HG02678 (cell line): Measurements from ENCODE around the gene MYO5B.

Experiments used
- ATAC-seq: cut with Tn5 transposase; IDR thresholded peaks from one replicate; pipeline ENCODE4 v1.9.1; 2021; ENCODE audit warnings: mild to moderate bottlenecking, moderate library complexity; ENCODE audit not compliant: unreplicated experiment

Gene MYO5B

GRCh38 chr18:50152900-50153299, 42.0 kb downstream of the MYO5B start:
- ATAC-seq, result no peak

GRCh38 chr18:50151926-50152325, 43.0 kb downstream of the MYO5B start:
- no peak for ATAC-seq

GRCh38 chr18:50144540-50144939, 50.4 kb downstream of the MYO5B start:
- no peak for ATAC-seq

DNA sequence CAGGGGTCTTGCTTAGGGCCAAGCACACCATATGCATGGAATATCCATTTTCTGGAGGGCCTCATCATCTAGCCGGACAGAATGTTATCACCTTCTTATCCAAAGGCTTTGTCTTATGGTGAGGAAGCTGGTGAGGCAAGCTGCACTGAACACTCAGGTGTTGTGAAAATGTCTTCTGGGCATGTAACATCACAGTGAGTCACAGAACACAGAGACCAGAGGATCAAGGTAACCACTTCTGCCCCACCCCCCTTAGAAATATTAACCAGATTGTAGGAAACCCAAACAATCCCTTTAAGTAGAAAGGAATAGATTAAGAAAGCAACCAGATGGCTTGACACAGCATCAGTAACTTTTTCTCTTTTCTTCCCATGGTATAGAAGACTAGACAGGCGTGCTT, 51.1 kb downstream of the MYO5B start:
- ATAC-seq, result no peak

DNA sequence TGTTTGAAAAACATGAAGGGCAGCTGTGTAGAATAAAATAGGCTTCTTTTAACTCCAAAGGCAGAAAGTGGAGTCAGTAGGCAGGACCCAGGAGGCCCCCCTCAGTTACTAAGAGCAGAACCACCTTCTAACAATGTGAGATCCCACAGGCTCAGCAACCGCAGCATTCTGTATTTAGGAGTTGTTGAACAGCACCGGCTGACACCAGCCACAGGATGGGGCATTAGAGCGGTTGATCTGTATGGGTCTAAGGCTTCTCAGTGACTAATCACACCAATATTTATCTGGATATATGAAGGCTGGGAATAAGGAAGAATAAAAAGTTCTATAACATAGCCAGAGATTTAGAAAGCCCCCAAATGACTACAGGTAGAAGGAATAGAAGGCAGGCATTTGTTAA, 51.7 kb downstream of the MYO5B start:
- no peak for ATAC-seq

- no peak for ATAC-seq
These were observed 52.4 kb downstream of the MYO5B start for GRCh38 chr18:50142441-50143120.

- no peak for ATAC-seq
These were observed 56.5 kb downstream of the MYO5B start for GRCh38 chr18:50138181-50139064.

GRCh38 chr18:50135903-50136302, 59.0 kb downstream of the MYO5B start:
- ATAC-seq, result no peak

GRCh38 chr18:50133526-50133925, 61.4 kb downstream of the MYO5B start:
- ATAC-seq, result no peak

- no peak for ATAC-seq
These were observed 63.4 kb downstream of the MYO5B start for GRCh38 chr18:50131591-50131990.

- ATAC-seq, result no peak
These were observed 66.3 kb downstream of the MYO5B start for GRCh38 chr18:50128506-50129271.

GRCh38 chr18:50127516-50128210, 67.3 kb downstream of the MYO5B start:
- no peak for ATAC-seq

GRCh38 chr18:50126471-50126870, 68.5 kb downstream of the MYO5B start:
- no peak for ATAC-seq

DNA sequence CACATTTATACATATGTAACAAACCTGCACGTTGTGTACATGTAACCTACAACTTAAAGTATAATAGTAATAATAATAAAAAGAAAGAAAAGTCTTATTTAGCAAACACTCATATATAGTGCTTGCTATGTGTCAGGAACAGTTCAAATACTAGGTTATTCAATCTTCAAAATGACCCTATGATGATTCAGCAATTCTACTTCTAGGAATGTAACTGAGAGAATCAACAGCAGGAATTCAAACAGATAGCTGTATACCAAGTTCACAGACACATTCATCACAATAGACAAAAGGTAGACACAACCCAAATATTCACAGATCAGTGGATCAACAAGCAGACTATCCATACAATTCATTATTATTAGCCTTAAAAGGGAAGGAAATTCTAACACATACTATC, 69.5 kb downstream of the MYO5B start:
- ATAC-seq, result no peak

- no peak for ATAC-seq
These were observed 75.7 kb downstream of the MYO5B start for GRCh38 chr18:50119296-50119695.

DNA sequence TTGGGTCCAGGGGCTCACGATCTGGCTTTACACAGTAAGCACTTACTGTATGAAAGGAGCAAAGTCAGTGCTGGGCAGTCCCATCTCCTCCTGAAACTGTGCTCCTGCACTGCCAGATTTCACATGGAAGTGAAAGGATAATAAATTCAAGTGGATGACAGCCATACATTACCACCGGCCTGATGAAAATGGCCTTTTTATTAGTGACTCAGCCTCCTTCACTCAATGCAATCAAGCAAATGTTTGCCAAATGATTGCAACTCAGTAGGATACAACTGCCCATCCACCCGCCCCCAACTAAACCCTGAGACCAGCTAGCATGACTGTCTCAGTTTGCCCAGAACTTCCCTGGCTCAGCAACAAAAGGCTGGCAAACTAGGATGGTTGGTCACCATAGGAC, 77.1 kb downstream of the MYO5B start:
- ATAC-seq, result no peak

DNA sequence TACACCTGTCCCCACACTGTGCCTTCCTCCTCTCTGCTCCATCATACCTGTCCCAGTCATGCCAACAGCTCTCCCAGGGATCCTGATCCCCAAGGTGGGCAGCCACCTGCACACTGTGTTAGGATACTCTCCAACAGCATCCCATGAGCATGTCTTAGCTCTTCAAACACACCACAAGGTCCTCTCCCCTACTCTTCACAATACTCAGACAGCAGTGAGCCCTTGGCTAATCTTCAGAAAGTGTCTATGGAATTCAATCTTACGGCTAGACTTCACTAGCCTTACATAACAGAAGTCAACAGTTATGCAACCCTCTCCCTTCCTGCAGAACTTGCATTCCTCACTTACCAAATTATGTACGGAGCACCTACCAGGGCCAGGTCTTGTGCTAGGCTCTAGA, 79.9 kb downstream of the MYO5B start:
- no peak for ATAC-seq

- no peak for ATAC-seq
These were observed 80.5 kb downstream of the MYO5B start for GRCh38 chr18:50114448-50114847.

DNA sequence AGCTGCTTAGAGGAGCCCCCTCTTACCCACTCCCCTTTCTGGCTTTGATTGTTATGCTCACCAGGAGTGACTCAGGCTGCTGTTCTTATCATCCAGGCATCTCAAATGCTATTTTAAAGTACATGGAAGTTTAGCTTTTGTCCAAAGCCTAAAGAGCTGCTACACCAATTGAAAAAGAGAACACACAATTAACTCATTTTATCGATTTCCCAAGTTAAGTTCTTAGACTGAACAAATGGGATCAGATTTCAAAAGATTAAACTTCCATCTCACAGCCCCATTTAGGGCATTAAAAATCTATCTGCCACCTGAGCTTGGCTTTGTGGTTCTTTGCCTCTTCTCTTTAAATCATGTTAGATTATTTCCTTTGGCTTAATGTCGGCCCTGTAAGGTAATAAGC, 81.2 kb downstream of the MYO5B start:
- no peak for ATAC-seq

GRCh38 chr18:50111398-50111797, 83.5 kb downstream of the MYO5B start:
- ATAC-seq, result no peak

- ATAC-seq, result peak; percentile 56
These were observed 87.4 kb downstream of the MYO5B start for GRCh38 chr18:50107468-50107977.
